Stimulated activated CD8-positive, alpha-beta memory T cell treated with anti-CD3 and anti-CD28 coated beads, Interleukin-2, amount 100 ng/mL, for 1 hour (primary cell): ENCODE results near the gene ATP6V0D1.

Source experiments
- DNase-seq, 2 donors: peaks; one replicate each; pipeline ENCODE4 v3.0.0-alpha.2; 2020; ENCODE audit warnings: low read depth in 2 of 2

Gene ATP6V0D1

GRCh38 chr16:67445441-67445912 is 35.5 kb downstream of the ATP6V0D1 start:
- DNase-seq: no peak

- DNase-seq: no peak
Measured at GRCh38 chr16:67445126-67445426, 35.9 kb downstream of the ATP6V0D1 start.

- DNase-seq: no peak
Measured at GRCh38 chr16:67444259-67445125, 36.5 kb downstream of the ATP6V0D1 start.

- DNase-seq: no peak
Measured at GRCh38 chr16:67443265-67443664, 37.7 kb downstream of the ATP6V0D1 start.

- no peak for DNase-seq
Measured at GRCh38 chr16:67442581-67443255, 38.2 kb downstream of the ATP6V0D1 start.

GRCh38 chr16:67441907-67442306 is 39.0 kb downstream of the ATP6V0D1 start:
- DNase-seq: no peak

- no peak for DNase-seq
Measured at GRCh38 chr16:67441271-67441753, 39.6 kb downstream of the ATP6V0D1 start.

GRCh38 chr16:67438824-67439393 is 42.0 kb downstream of the ATP6V0D1 start:
- no peak for DNase-seq

GRCh38 chr16:67438098-67438791 is 42.7 kb downstream of the ATP6V0D1 start:
- DNase-seq: no peak

- no peak for DNase-seq
Measured at GRCh38 chr16:67437513-67437912, 43.4 kb downstream of the ATP6V0D1 start.

- no peak for DNase-seq
Measured at GRCh38 chr16:67436640-67437193, 44.2 kb downstream of the ATP6V0D1 start.

- DNase-seq: no peak
Measured at GRCh38 chr16:67435758-67436164, 45.2 kb downstream of the ATP6V0D1 start.

- DNase-seq: no peak
Measured at GRCh38 chr16:67433131-67433719, 47.7 kb downstream of the ATP6V0D1 start.

- DNase-seq: no peak
Measured at GRCh38 chr16:67432506-67432890, 48.5 kb downstream of the ATP6V0D1 start.

GRCh38 chr16:67431775-67432505 is 49.0 kb downstream of the ATP6V0D1 start:
- DNase-seq: no peak

GRCh38 chr16:67430977-67431774 is 49.8 kb downstream of the ATP6V0D1 start, which contains the start of gene HSD11B2:
HSD11B2 (plus strand) TSS chr16:67431121; CDS start chr16:67431249, 128 bp downstream.
- no peak for DNase-seq

- no peak for DNase-seq
Measured at GRCh38 chr16:67430504-67430976, 50.4 kb downstream of the ATP6V0D1 start.

- no peak for DNase-seq
Measured at GRCh38 chr16:67429799-67430503, 51.0 kb downstream of the ATP6V0D1 start.
